T-cell (primary cell): ENCODE data around the gene GABRB3. TPM values are rescaled to one million over a fixed set of nuclear protein-coding genes. Genes with fewer than 3 reads are reported as not detected.

Experiments used
- ATAC-seq, 4 experiments: fragments of 200-7000 bp in 3 of 4; fragments of 150-1000 bp in 1 of 4; cut with Tn5 transposase; replicated peaks in 1 of 4; 1 replicate in 3 of 4; 2 replicates in 1 of 4; pipeline ENCODE4 v1.10.0; 2021; ENCODE audit warnings: moderate library complexity in 3 of 4, mild to moderate bottlenecking in 2 of 4, moderate number of reproducible peaks in 1 of 4
- CTCF ChIA-PET, 2 donors: fragments of 300-600 bp; sonication (Branson Sonifier 250); formaldehyde crosslinking; loops; one replicate each; lab custom pipeline; 2022; ENCODE audit warnings: antibody characterized with exemption in 2 of 2; lab: Charles Lee
- POLR2A ChIA-PET, 2 donors: fragments of 300-600 bp; sonication (Branson Sonifier 250); formaldehyde crosslinking; loops; one replicate each; lab custom pipeline; 2022; ENCODE audit warnings: antibody characterized with exemption in 2 of 2; lab: Charles Lee
- DNase-seq, 35 experiments: peaks; one replicate each; pipeline versions ENCODE4 v3.0.0 to v3.0.0-alpha.2; 2013 to 2023
- H3K27ac ChIP-seq: one replicate; pipeline ENCODE4 v1.5.1; 2013; ENCODE audit warnings: low read length
- H3K27me3 ChIP-seq, 2 experiments: replicated peaks in 1 of 2; 1 replicate in 1 of 2; 2 replicates in 1 of 2; pipeline versions ENCODE4 v1.6.1 to v1.7.0; 2013; ENCODE audit warnings: low read length in 1 of 2, mixed read lengths in 1 of 2; ENCODE audit not compliant: control insufficient read depth in 2 of 2, insufficient read depth in 2 of 2; ENCODE audit errors: extremely low read depth in 1 of 2
- H3K36me3 ChIP-seq, 2 donors: 1 replicate in 1 of 2; 2 replicates in 1 of 2; pipeline versions ENCODE4 v1.6.1 to v1.7.0; 2013; ENCODE audit warnings: low read length in 1 of 2; ENCODE audit not compliant: control insufficient read depth in 2 of 2, insufficient read depth in 1 of 2; ENCODE audit errors: extremely low read depth in 1 of 2
- H3K4me1 ChIP-seq, 2 experiments: 1 replicate in 1 of 2; 2 replicates in 1 of 2; pipeline versions ENCODE4 v1.6.1 to v1.7.0; 2013; ENCODE audit warnings: low read length in 2 of 2, mixed read lengths in 1 of 2; ENCODE audit not compliant: insufficient read depth in 2 of 2, control insufficient read depth in 1 of 2; ENCODE audit errors: extremely low read depth in 1 of 2
- H3K4me3 ChIP-seq, 2 donors: 1 replicate in 1 of 2; 2 replicates in 1 of 2; pipeline versions ENCODE4 v1.5.1 to v1.7.0; 2013; ENCODE audit warnings: mild to moderate bottlenecking in 2 of 2, low read length in 1 of 2, moderate library complexity in 1 of 2; ENCODE audit not compliant: control insufficient read depth in 1 of 2; ENCODE audit errors: extremely low read depth in 1 of 2
- H3K9me3 ChIP-seq: 2 replicates; pipeline ENCODE4 v1.7.0; 2013
- H3K27ac Mint-ChIP-seq, 2 donors: one replicate each; pipeline ENCODE4 v1.8.0; 2020 to 2021; ENCODE audit warnings: mild to moderate bottlenecking in 2 of 2, mixed read lengths in 2 of 2
- H3K27me3 Mint-ChIP-seq, 2 donors: one replicate each; pipeline ENCODE4 v1.8.0; 2021 to 2022; ENCODE audit warnings: mixed read lengths in 2 of 2
- H3K36me3 Mint-ChIP-seq: one replicate; pipeline ENCODE4 v1.8.0; 2021; ENCODE audit warnings: mixed read lengths
- H3K4me1 Mint-ChIP-seq, 3 donors: one replicate each; pipeline ENCODE4 v1.8.0; 2020 to 2022; ENCODE audit warnings: mixed read lengths in 3 of 3, mild to moderate bottlenecking in 1 of 3
- H3K4me3 Mint-ChIP-seq, 3 donors: one replicate each; pipeline ENCODE4 v1.8.0; 2020 to 2022; ENCODE audit warnings: mild to moderate bottlenecking in 3 of 3, mixed read lengths in 3 of 3, moderate library complexity in 3 of 3
- H3K9me3 Mint-ChIP-seq, 3 donors: one replicate each; pipeline ENCODE4 v1.8.0; 2020 to 2022; ENCODE audit warnings: mixed read lengths in 3 of 3
- WGBS: methylation state at CpG from one replicate; pipeline ENCODE4 v1.1.5; 2013; ENCODE audit warnings: missing lambda C conversion rate; ENCODE audit not compliant: insufficient coverage; 5-methylcytosine and 5-hydroxymethylcytosine counted together
- total RNA-seq, 35 experiments: library from RNA in 6 of 35; stranded (reverse) in 6 of 35; fragments of 120-200 nt in 1 of 35; gene quantifications; one replicate each; pipeline versions ENCODE4 v1.2.1 to v1.2.4 and lab custom pipeline; 2013 to 2026

Gene GABRB3
- total RNA-seq, 5 donors from 2014 or later (not counting 1 experiment from before 2014, with no cell fraction given) = 0.23 to 0.76 (median 0.54) TPM; not detected in 2

DNA sequence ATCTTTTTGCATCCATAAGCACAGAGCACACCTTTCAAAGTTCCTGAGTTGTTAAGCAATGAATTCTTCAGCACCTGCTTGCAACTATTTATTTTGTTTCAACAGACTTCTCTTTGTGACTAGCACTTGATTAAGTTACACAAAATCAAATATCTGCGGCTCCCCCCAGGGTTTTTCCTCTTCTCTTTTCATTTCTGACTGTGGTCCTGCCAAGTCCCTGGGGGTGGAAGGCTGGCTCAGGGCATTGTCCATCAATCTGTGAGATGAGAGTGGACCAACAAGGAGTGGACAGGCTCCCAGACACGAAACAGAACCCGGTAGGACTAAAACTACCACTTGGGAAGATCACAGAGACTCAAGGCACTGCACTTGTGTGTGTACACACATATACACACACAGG lies 96.8 kb downstream of the GABRB3 start:
- H3K4me3 ChIP-seq = no peak overlapping the region
- H3K27me3 ChIP-seq = no peaks in the 10 kb centered on the region
- H3K4me1 Mint-ChIP-seq = no peaks in the 10 kb centered on the region
- H3K27me3 Mint-ChIP-seq = no peaks in the 10 kb centered on the region
- H3K36me3 Mint-ChIP-seq = no peaks in the 10 kb centered on the region
- CTCF ChIA-PET = no interaction called here
- 56% methylated on average over 2 of the region's 3 CpGs for WGBS
- no peak for DNase-seq
- no peaks in the 10 kb centered on the region for H3K4me1 ChIP-seq
- ATAC-seq = no peak
- H3K36me3 ChIP-seq = no peaks in the 10 kb centered on the region
- H3K9me3 Mint-ChIP-seq = peaks cover 8 to 13% (median 9%) of the 10 kb centered on the region in 3 donors
- no peak overlapping the region for H3K27ac Mint-ChIP-seq
- H3K4me3 Mint-ChIP-seq = no peak overlapping the region
- H3K9me3 ChIP-seq = no peaks in the 10 kb centered on the region
- no peak overlapping the region for H3K27ac ChIP-seq
- POLR2A ChIA-PET = no interaction called here

DNA sequence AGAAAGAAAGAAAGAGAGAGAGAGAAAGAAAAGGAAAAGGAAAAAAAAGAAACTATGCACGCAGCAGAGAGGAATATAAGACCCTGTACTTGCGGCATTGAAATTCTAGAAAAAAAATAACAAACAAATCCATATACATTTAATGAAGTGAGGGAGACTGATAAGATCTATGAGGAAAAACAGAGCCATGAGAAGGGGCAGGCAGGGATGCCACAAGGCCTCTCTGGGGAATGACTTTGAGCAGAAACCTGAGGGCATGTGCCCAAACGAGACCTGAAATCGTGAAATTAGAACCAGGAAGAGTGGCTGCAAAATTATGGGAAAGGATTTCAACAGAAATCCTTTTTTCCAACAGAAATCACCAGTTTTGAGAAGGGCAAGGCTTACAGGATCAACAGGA lies 98.4 kb downstream of the GABRB3 start:
- no CpG with 5 or more reads among the region's 4 CpGs for WGBS
- no peak for ATAC-seq
- H3K9me3 Mint-ChIP-seq = peaks cover 5 to 9% (median 6%) of the 10 kb centered on the region in 3 donors
- DNase-seq = no peak
- Histone ChIP-seq H3K4me3 (no peak overlapping the region), H3K36me3 (no peaks in the 10 kb centered on the region), H3K27me3 (no peaks in the 10 kb centered on the region), H3K4me1 (no peaks in the 10 kb centered on the region), H3K9me3 (no peaks in the 10 kb centered on the region), H3K27ac (no peak overlapping the region)
- H3K27ac Mint-ChIP-seq = no peak overlapping the region
- no peaks in the 10 kb centered on the region for H3K4me1 Mint-ChIP-seq
- no peak overlapping the region for H3K4me3 Mint-ChIP-seq
- CTCF ChIA-PET = interaction anchor here in 1 of 2 donors (0.6 kb wide), 1 partner anchor 407 kb away, joined by 5 read pairs; no protein-coding TSS in a partner anchor
- no peaks in the 10 kb centered on the region for H3K27me3 Mint-ChIP-seq
- H3K36me3 Mint-ChIP-seq = no peaks in the 10 kb centered on the region
- POLR2A ChIA-PET = no interaction called here

DNA sequence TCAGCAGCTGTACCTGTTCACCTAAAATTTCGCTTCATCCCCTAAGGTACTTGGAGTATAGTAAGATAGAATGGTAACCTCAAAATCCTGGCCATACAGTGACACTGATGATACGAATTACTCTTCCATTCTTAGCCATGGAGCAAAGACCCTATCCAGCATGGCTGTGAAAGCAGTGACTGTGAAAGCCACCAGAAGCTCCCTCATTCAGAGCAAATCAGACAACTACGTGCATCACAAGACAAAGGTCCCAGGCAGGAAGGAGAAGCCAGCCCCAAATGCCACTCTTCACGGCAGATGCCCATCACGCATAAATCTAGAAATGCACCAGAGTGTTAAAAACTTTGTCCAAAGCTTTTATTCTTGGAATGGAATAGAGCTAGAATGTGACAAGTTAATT lies 99.4 kb downstream of the GABRB3 start:
- peaks cover 5 to 11% (median 6%) of the 10 kb centered on the region in 3 donors for H3K9me3 Mint-ChIP-seq
- ChIA-PET POLR2A (no interaction called here), CTCF (no interaction called here)
- H3K27me3 Mint-ChIP-seq = no peaks in the 10 kb centered on the region
- ATAC-seq = no peak
- H3K27ac Mint-ChIP-seq = no peak overlapping the region
- Histone ChIP-seq H3K27me3 (no peaks in the 10 kb centered on the region), H3K9me3 (no peaks in the 10 kb centered on the region), H3K4me3 (no peak overlapping the region), H3K36me3 (no peaks in the 10 kb centered on the region), H3K4me1 (no peaks in the 10 kb centered on the region), H3K27ac (no peak overlapping the region)
- no peak for DNase-seq
- H3K36me3 Mint-ChIP-seq = no peaks in the 10 kb centered on the region
- WGBS = 22% methylated on average over 1 of the region's 5 CpGs
- no peaks in the 10 kb centered on the region for H3K4me1 Mint-ChIP-seq
- H3K4me3 Mint-ChIP-seq = no peak overlapping the region

DNA sequence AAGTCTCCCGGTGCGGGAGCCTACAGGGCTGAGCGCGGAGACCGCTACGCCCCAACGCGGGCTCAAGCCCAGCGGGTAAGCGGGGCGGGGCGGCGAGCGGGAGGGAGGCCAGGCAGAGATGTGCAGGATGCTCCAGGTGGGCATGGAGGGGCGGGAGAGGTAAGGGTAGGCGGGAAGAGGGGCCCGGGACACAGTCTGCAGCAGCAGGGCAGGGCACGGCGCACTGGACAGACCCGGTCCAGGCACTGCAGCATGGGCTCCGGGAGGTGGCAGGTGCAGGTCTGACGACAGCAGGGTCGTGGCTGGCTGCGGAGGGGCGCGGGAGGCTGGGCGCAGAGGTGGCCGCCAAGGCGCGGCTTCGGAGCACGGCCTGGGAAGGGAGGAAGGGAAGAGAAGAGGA lies 102.8 kb downstream of the GABRB3 start:
- H3K9me3 ChIP-seq = no peaks in the 10 kb centered on the region
- ChIA-PET CTCF (no interaction called here), POLR2A (no interaction called here)
- Mint-ChIP-seq H3K4me3 (no peak overlapping the region), H3K9me3 (peaks cover 2 to 15% (median 2%) of the 10 kb centered on the region in 3 donors), H3K36me3 (no peaks in the 10 kb centered on the region), H3K27me3 (no peaks in the 10 kb centered on the region), H3K4me1 (no peaks in the 10 kb centered on the region), H3K27ac (no peak overlapping the region)
- H3K36me3 ChIP-seq = no peaks in the 10 kb centered on the region
- no peaks in the 10 kb centered on the region for H3K4me1 ChIP-seq
- H3K27me3 ChIP-seq = no peaks in the 10 kb centered on the region
- DNase-seq (no peak), ATAC-seq (no peak)
- no peak overlapping the region for H3K4me3 ChIP-seq
- 80% methylated on average over 27 of the region's 32 CpGs for WGBS
- no peak overlapping the region for H3K27ac ChIP-seq

DNA sequence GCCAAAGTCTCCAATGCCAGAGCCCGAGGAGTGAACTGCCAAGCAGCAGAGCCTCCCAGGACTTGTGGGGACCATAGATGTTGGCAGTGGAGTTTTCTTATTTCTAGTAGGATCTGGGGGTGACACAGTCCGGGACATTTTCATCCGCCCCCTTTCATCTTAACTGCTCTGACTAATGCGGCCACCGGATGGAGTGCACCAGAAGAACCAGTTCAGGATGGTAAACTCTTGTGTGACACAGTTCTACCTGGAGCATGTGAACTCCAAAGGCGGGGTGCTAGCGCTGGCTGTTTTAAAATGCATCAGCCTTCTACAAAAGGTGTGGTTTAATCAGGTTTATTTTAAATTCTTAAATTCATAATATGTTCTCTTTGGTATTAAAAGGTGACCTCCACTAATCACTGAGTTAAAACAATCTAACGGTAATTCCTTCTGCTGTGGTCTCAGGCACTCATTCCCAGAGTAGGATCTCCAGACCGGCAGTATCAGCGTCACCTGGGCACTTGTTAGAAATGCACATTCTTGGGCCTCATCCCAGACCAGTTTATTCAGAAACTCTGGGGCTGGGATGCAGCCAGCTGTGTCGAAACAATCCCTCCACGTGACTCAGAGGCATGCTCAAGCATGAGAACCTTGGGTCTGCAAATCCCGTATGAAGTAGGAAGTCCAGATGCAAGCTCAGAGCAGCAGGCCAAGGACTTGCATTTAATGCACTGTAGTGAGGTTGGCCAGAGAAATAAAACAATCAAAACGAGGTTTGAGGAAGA lies 105.5 kb downstream of the GABRB3 start:
- Mint-ChIP-seq H3K36me3 (no peaks in the 10 kb centered on the region), H3K9me3 (peaks cover 4 to 11% (median 5%) of the 10 kb centered on the region in 3 donors), H3K4me3 (no peak overlapping the region), H3K27ac (no peak overlapping the region), H3K4me1 (no peaks in the 10 kb centered on the region), H3K27me3 (no peaks in the 10 kb centered on the region)
- H3K36me3 ChIP-seq = no peaks in the 10 kb centered on the region
- H3K27ac ChIP-seq = no peak overlapping the region
- H3K4me3 ChIP-seq = no peak overlapping the region
- DNase-seq (no peak), ATAC-seq (no peak)
- whole genome bisulfite sequencing = 72% methylated on average over 11 of the region's 14 CpGs
- no peaks in the 10 kb centered on the region for H3K9me3 ChIP-seq
- H3K27me3 ChIP-seq = no peaks in the 10 kb centered on the region
- H3K4me1 ChIP-seq = no peaks in the 10 kb centered on the region
- ChIA-PET POLR2A (no interaction called here), CTCF (no interaction called here)

DNA sequence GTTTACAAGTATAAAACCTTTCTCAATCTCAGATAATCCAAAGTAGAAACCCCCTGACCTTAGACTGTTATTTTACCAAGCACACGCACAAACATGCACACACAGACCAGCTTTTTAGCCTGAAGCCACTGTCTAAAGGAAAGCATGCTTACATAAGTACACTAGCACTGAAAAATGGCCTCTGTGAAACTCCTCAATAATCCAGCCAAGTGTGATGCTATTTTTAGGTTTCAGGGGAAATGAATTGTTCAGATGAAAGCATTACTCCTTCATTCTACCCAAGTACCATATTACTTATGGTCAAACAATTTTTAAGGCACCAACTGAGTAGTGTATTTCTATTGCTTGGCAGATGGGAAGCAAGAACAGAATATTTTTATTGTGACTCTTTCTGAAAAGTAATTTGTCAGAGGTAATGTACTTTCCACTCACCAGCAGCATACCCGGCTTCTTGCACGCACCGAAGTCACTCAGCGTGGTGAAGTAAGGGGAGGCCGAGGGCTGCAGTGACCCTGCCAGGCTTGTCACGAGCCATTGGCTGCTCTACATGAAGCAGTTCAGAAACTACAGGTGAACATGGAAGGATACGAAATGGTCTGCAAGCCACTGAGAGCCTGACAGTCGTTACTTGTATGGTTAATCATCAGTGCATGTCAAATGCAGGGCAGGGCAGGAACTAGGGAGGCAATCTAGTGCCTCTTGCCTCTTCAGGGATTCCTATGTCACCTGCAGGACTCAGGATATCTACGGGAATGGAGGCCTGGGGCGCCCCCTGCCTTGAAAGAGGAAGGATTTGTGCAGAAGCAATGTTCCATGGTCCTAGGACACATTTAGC lies 106.7 kb downstream of the GABRB3 start:
- Mint-ChIP-seq H3K36me3 (no peaks in the 10 kb centered on the region), H3K4me1 (no peaks in the 10 kb centered on the region), H3K27me3 (no peaks in the 10 kb centered on the region), H3K27ac (no peak overlapping the region), H3K9me3 (peaks cover 6 to 8% (median 7%) of the 10 kb centered on the region in 3 donors), H3K4me3 (no peak overlapping the region)
- no peaks in the 10 kb centered on the region for H3K27me3 ChIP-seq
- no peaks in the 10 kb centered on the region for H3K36me3 ChIP-seq
- no peaks in the 10 kb centered on the region for H3K9me3 ChIP-seq
- no peak overlapping the region for H3K4me3 ChIP-seq
- WGBS = 67% methylated on average over 10 of the region's 11 CpGs
- POLR2A ChIA-PET = no interaction called here
- no peaks in the 10 kb centered on the region for H3K4me1 ChIP-seq
- CTCF ChIA-PET = no interaction called here
- ATAC-seq (no peak), DNase-seq (no peak)
- no peak overlapping the region for H3K27ac ChIP-seq
